Measurements from ENCODE around the gene LARP4B. TPM values are rescaled to one million over a fixed set of nuclear protein-coding genes. Genes with fewer than 3 reads are reported as not detected.
A peak's percentile ranks its signal among the peaks of the same experiment; 100 is the strongest.

The LARP4B gene
- total RNA-seq = 72.9 TPM
- long read RNA-seq, full-length matches to known transcripts = 8 of 55 reads
- long read RNA-seq, partial matches to known transcripts = 4 of 55 reads
- long read RNA-seq, other reads (novel, unspliced or antisense) = 43 of 55 reads

GRCh38 chr10:931326-932318, at the start of gene LARP4B:
Gene LARP4B, minus strand, starts transcription at chr10:931705. Its CDS starts 45,984 bp downstream, at chr10:885721.
- intact Hi-C loops (cut with micrococcal nuclease) = no loop called here
- DNase-seq (peak; percentile 99), ATAC-seq (peak; percentile 99)

- intact Hi-C loops (cut with micrococcal nuclease) = no loop called here
- DNase-seq (no peak), ATAC-seq (no peak)
Measured at GRCh38 chr10:980468-981093, 49.1 kb upstream of the LARP4B start.

- intact Hi-C loops (cut with micrococcal nuclease) = no loop called here
- ATAC-seq (no peak), DNase-seq (no peak)
Measured at GRCh38 chr10:978826-979421, 47.4 kb upstream of the LARP4B start.

GRCh38 chr10:976316-976715, 44.8 kb upstream of the LARP4B start:
- intact Hi-C loops (cut with micrococcal nuclease) = no loop called here
- DNase-seq (no peak), ATAC-seq (no peak)

- no peak for DNase-seq
- no peak for ATAC-seq
- intact Hi-C loops (cut with micrococcal nuclease) = no loop called here
Measured at GRCh38 chr10:974785-975074, 43.2 kb upstream of the LARP4B start.

GRCh38 chr10:974038-974784, 42.7 kb upstream of the LARP4B start:
- intact Hi-C loops (cut with micrococcal nuclease) = no loop called here
- DNase-seq (no peak), ATAC-seq (no peak)

- DNase-seq (no peak), ATAC-seq (no peak)
Measured at GRCh38 chr10:972763-973162, 41.3 kb upstream of the LARP4B start.

GRCh38 chr10:971613-972012, 40.1 kb upstream of the LARP4B start:
- no peak for DNase-seq
- ATAC-seq = no peak
- intact Hi-C loops (cut with micrococcal nuclease) = no loop called here

More at GRCh38 chr10:972763-973162, 41.3 kb upstream of the LARP4B start:
- intact Hi-C loops (cut with micrococcal nuclease) = no loop called here

- DNase-seq (peak; percentile 41), ATAC-seq (peak; percentile 67)
- intact Hi-C loops (cut with micrococcal nuclease) = no loop called here
Measured at GRCh38 chr10:971150-971542, 39.6 kb upstream of the LARP4B start.

- DNase-seq (no peak), ATAC-seq (peak; percentile 32)
- intact Hi-C loops (cut with micrococcal nuclease) = no loop called here
Measured at GRCh38 chr10:970311-971149, 39.0 kb upstream of the LARP4B start.

- DNase-seq (no peak), ATAC-seq (no peak)
- intact Hi-C loops (cut with micrococcal nuclease) = no loop called here
Measured at GRCh38 chr10:969473-970150, 38.1 kb upstream of the LARP4B start.

- DNase-seq = no peak
- no peak for ATAC-seq
- intact Hi-C loops (cut with micrococcal nuclease) = no loop called here
Measured at GRCh38 chr10:968546-969199, 37.2 kb upstream of the LARP4B start.

GRCh38 chr10:966466-967235, 35.1 kb upstream of the LARP4B start:
- intact Hi-C loops (cut with micrococcal nuclease) = no loop called here

GRCh38 chr10:964988-965417, 33.5 kb upstream of the LARP4B start:
- ATAC-seq = no peak
- DNase-seq = no peak

More at GRCh38 chr10:966466-967235, 35.1 kb upstream of the LARP4B start:
- no peak for ATAC-seq
- no peak for DNase-seq

GRCh38 chr10:964321-964987, 32.9 kb upstream of the LARP4B start:
- intact Hi-C loops (cut with micrococcal nuclease) = no loop called here
- no peak for DNase-seq
- no peak for ATAC-seq

More at GRCh38 chr10:964988-965417, 33.5 kb upstream of the LARP4B start:
- intact Hi-C loops (cut with micrococcal nuclease) = no loop called here

- DNase-seq (no peak), ATAC-seq (no peak)
- intact Hi-C loops (cut with micrococcal nuclease) = no loop called here
Measured at GRCh38 chr10:963655-964054, 32.1 kb upstream of the LARP4B start.
